Mesendoderm (in vitro differentiated cells): ENCODE measurements around the gene LRRIQ4.

Experiments
- DNase-seq: peaks from one replicate; pipeline ENCODE4 v3.0.0; 2013
- H2AK5ac ChIP-seq: 2 replicates; pipeline ENCODE4 v1.6.1; 2013; ENCODE audit warnings: low read length, inconsistent platforms
- H2BK120ac ChIP-seq: 2 replicates; pipeline ENCODE4 v1.6.1; 2013; ENCODE audit warnings: low read depth, mild to moderate bottlenecking, low read length, moderate library complexity, mixed read lengths
- H2BK15ac ChIP-seq: replicated peaks from 2 replicates; pipeline ENCODE4 v1.6.1; 2013; ENCODE audit warnings: low read depth, mild to moderate bottlenecking, moderate library complexity
- H2BK5ac ChIP-seq: 2 replicates; pipeline ENCODE4 v1.6.1; 2013; ENCODE audit warnings: low read length, inconsistent platforms
- H3K18ac ChIP-seq: 2 replicates; pipeline ENCODE4 v1.6.1; 2013; ENCODE audit warnings: mild to moderate bottlenecking, low read length, mixed read lengths
- H3K23ac ChIP-seq: one replicate; pipeline ENCODE4 v1.6.1; 2013; ENCODE audit warnings: low read length
- H3K27ac ChIP-seq: 2 replicates; pipeline ENCODE4 v1.5.1; 2013; ENCODE audit warnings: low read depth, mild to moderate bottlenecking, inconsistent platforms, low read length, moderate library complexity
- H3K27me3 ChIP-seq: 2 replicates; pipeline ENCODE4 v1.6.1; 2013; ENCODE audit warnings: low read length, control low read depth, mild to moderate bottlenecking, inconsistent platforms; ENCODE audit not compliant: insufficient read depth, poor library complexity
- H3K36me3 ChIP-seq: 2 replicates; pipeline ENCODE4 v1.6.1; 2013; ENCODE audit warnings: low read length, inconsistent platforms; ENCODE audit not compliant: control insufficient read depth, insufficient read depth
- H3K4ac ChIP-seq: one replicate; pipeline ENCODE4 v1.6.1; 2013; ENCODE audit warnings: low read depth, mild to moderate bottlenecking, low read length, moderate library complexity
- H3K4me1 ChIP-seq: 2 replicates; pipeline ENCODE4 v1.6.1; 2013; ENCODE audit warnings: low read depth, low read length, inconsistent platforms; ENCODE audit not compliant: control insufficient read depth
- H3K4me2 ChIP-seq: 2 replicates; pipeline ENCODE4 v1.6.1; 2013; ENCODE audit warnings: low read length
- H3K4me3 ChIP-seq: 2 replicates; pipeline ENCODE4 v1.5.1; 2013; ENCODE audit warnings: mild to moderate bottlenecking, low read length
- H3K56ac ChIP-seq: one replicate; pipeline ENCODE4 v1.6.1; 2013; ENCODE audit warnings: low read length
- H3K79me1 ChIP-seq: 2 replicates; pipeline ENCODE4 v1.6.1; 2013; ENCODE audit warnings: low read length, inconsistent platforms
- H3K79me2 ChIP-seq: 2 replicates; pipeline ENCODE4 v1.6.1; 2013; ENCODE audit warnings: mild to moderate bottlenecking, low read length; ENCODE audit not compliant: control insufficient read depth, insufficient read depth
- H3K9ac ChIP-seq: 2 replicates; pipeline ENCODE4 v1.6.1; 2013; ENCODE audit warnings: low read length, inconsistent platforms
- H4K5ac ChIP-seq: one replicate; pipeline ENCODE4 v1.6.1; 2013; ENCODE audit warnings: low read length
- H4K8ac ChIP-seq: one replicate; pipeline ENCODE4 v1.6.1; 2013; ENCODE audit warnings: low read depth, mild to moderate bottlenecking, control low read depth, low read length, moderate library complexity
- WGBS: extraction: QIAGEN DNeasy Blood & Tissue Kit; methylation state at CpG from one replicate; pipeline ENCODE4 v1.1.7; 2013; ENCODE audit warnings: low lambda C conversion rate, missing lambda C conversion rate; ENCODE audit not compliant: insufficient coverage; ENCODE audit errors: extremely low coverage; 5-methylcytosine and 5-hydroxymethylcytosine counted together

The LRRIQ4 gene

GRCh38 chr3:169879013-169879557 lies 66.4 kb downstream of the LRRIQ4 start:
- H2BK120ac ChIP-seq = no peak overlapping the region
- no peak overlapping the region for H4K5ac ChIP-seq
- no peak overlapping the region for H3K18ac ChIP-seq
- no peak overlapping the region for H3K9ac ChIP-seq
- H3K27me3 ChIP-seq = no peaks in the 10 kb centered on the region
- no peak overlapping the region for H3K4ac ChIP-seq
- no peak overlapping the region for H4K8ac ChIP-seq
- no peak overlapping the region for H3K23ac ChIP-seq
- DNase-seq = no peak
- H3K4me3 ChIP-seq = no peak overlapping the region
- no peaks in the 10 kb centered on the region for H3K4me1 ChIP-seq
- H2BK5ac ChIP-seq = no peak overlapping the region
- no peak overlapping the region for H2AK5ac ChIP-seq
- no peaks in the 10 kb centered on the region for H3K36me3 ChIP-seq
- H3K4me2 ChIP-seq = no peak overlapping the region
- WGBS = no CpG with 5 or more reads among the region's 8 CpGs
- no peak overlapping the region for H2BK15ac ChIP-seq
- H3K79me2 ChIP-seq = no peaks in the 10 kb centered on the region
- no peak overlapping the region for H3K27ac ChIP-seq
- H3K79me1 ChIP-seq = no peaks in the 10 kb centered on the region
- no peak overlapping the region for H3K56ac ChIP-seq

DNA sequence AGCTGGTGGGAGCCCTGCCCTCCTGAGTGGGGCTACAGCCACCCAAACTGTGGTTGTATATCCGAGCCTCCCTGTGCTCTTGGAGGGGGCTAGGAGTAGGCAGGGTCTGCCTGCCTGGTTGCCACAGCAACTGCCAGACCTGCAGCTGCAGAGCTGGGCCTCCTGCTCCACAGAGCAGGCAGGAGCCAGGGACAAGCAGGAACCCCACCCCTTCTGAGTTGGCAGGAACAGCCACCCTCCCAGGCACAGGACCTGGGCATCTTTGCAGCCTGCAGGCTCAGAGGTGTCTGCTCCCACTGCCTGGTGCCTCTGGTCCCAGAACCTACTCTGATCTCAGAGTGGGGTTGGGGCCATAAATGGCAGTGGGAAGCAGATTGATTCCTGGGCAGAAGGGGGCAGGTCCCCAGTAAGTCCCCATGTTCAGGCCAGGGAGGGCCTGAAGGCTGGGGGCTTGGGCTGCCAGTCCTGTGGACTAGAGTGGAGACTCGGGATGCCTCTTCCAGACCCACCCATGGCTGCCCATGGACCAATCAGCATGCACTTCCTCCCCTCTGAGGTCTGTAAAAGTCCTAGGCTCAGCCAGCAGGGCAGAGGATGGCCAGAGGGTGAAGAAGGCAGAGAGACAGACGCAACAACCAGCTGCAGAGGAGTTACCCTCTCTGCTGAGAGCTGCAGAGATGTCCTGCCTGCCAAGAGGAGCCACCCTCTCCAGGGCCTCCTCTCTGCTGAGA lies 67.3 kb downstream of the LRRIQ4 start:
- Histone ChIP-seq H2BK120ac (no peak overlapping the region), H3K36me3 (no peaks in the 10 kb centered on the region), H2BK15ac (no peak overlapping the region), H3K27ac (no peak overlapping the region), H2BK5ac (no peak overlapping the region), H3K4me2 (no peak overlapping the region), H3K9ac (no peak overlapping the region), H3K79me2 (no peaks in the 10 kb centered on the region), H3K18ac (no peak overlapping the region), H3K4me3 (no peak overlapping the region), H3K56ac (no peak overlapping the region), H3K4ac (no peak overlapping the region), H2AK5ac (no peak overlapping the region), H4K5ac (no peak overlapping the region), H3K79me1 (no peaks in the 10 kb centered on the region), H4K8ac (no peak overlapping the region), H3K23ac (no peak overlapping the region), H3K27me3 (no peaks in the 10 kb centered on the region), H3K4me1 (no peaks in the 10 kb centered on the region)
- no peak for DNase-seq
- WGBS = no CpG with 5 or more reads among the region's 3 CpGs

GRCh38 chr3:169880576-169881250 lies 68.0 kb downstream of the LRRIQ4 start:
- no peak overlapping the region for H3K9ac ChIP-seq
- WGBS = no CpG with 5 or more reads among the region's 4 CpGs
- H2AK5ac ChIP-seq = no peak overlapping the region
- no peak overlapping the region for H4K8ac ChIP-seq
- H2BK5ac ChIP-seq = no peak overlapping the region
- H2BK120ac ChIP-seq = no peak overlapping the region
- no peak overlapping the region for H4K5ac ChIP-seq
- no peak overlapping the region for H3K18ac ChIP-seq
- H3K4ac ChIP-seq = no peak overlapping the region
- H3K4me2 ChIP-seq = no peak overlapping the region
- no peak for DNase-seq
- no peaks in the 10 kb centered on the region for H3K4me1 ChIP-seq
- H3K4me3 ChIP-seq = no peak overlapping the region
- no peaks in the 10 kb centered on the region for H3K36me3 ChIP-seq
- H3K56ac ChIP-seq = no peak overlapping the region
- no peak overlapping the region for H2BK15ac ChIP-seq
- no peaks in the 10 kb centered on the region for H3K79me1 ChIP-seq
- no peaks in the 10 kb centered on the region for H3K79me2 ChIP-seq
- H3K23ac ChIP-seq = no peak overlapping the region
- no peak overlapping the region for H3K27ac ChIP-seq
- no peaks in the 10 kb centered on the region for H3K27me3 ChIP-seq

DNA sequence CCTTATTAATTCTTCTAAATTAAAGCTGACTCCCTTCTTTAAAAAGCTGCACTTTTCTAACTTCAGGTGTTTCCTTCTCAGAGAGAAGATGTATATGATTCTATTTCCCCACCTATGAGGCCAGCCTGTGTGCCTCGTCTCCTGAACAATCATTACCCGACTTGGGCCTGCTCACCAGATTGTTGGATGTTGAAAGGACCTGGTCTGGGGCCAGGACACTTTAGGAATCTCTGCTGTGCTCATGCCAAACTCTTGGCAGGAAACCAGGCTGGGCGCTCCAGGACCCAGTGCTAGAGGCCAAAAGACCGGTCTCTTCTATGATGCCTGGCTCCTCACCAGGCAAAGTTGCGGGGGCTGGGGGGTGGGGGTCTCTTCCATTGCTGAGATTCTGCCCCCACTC lies 74.0 kb downstream of the LRRIQ4 start:
- Histone ChIP-seq H3K18ac (no peak overlapping the region), H3K27ac (no peak overlapping the region), H3K9ac (no peak overlapping the region), H3K23ac (no peak overlapping the region), H4K5ac (no peak overlapping the region), H3K27me3 (no peaks in the 10 kb centered on the region), H3K56ac (no peak overlapping the region), H3K36me3 (no peaks in the 10 kb centered on the region), H4K8ac (no peak overlapping the region), H3K79me1 (no peaks in the 10 kb centered on the region), H3K4me1 (no peaks in the 10 kb centered on the region), H2AK5ac (no peak overlapping the region), H3K4me2 (no peak overlapping the region), H2BK15ac (no peak overlapping the region), H3K4ac (no peak overlapping the region), H2BK120ac (no peak overlapping the region), H2BK5ac (no peak overlapping the region), H3K4me3 (no peak overlapping the region), H3K79me2 (no peaks in the 10 kb centered on the region)
- no peak for DNase-seq
- WGBS = no CpG with 5 or more reads among the region's 5 CpGs
